AG04449 (cell line): Measurements from ENCODE around the gene COMMD9.
"Not testable (repeated sequence)": the region's sequence is repeated elsewhere in the genome, so short reads cannot be mapped to it uniquely, and the experiment has no call there.

Experiments used
- CTCF ChIA-PET: fragments of 350-600 bp; formaldehyde crosslinking; extraction: SDS; loops from one replicate; lab custom pipeline; 2021; ENCODE audit warnings: antibody characterized with exemption; lab: Yijun Ruan, JAX
- POLR2A ChIA-PET: fragments of 400-600, 350-600 bp; formaldehyde crosslinking; extraction: SDS; loops from one replicate; lab custom pipeline; 2020; ENCODE audit warnings: antibody characterized with exemption, inconsistent platforms; lab: Yijun Ruan, JAX
- DNase-seq: peaks from one replicate; pipeline ENCODE4 v3.0.0-alpha.2; 2010; ENCODE audit warnings: low read depth, low spot score
- H3K4me3 ChIP-seq: 2 replicates; pipeline ENCODE4 v1.5.1; 2011; ENCODE audit warnings: low read depth, mild to moderate bottlenecking, control low read depth, low read length
- CTCF ChIP-seq: IDR thresholded peaks from one replicate; pipeline ENCODE4 v1.5.1; 2011; ENCODE audit warnings: mild to moderate bottlenecking, moderate library complexity, low read length, control low read depth, inconsistent platforms; ENCODE audit not compliant: insufficient read depth; ENCODE audit errors: missing control alignments

Gene COMMD9

GRCh38 chr11:36326524-36327419, 37.5 kb upstream of the COMMD9 start:
- CTCF ChIA-PET, result no interaction called here
- H3K4me3 ChIP-seq, result no peak overlapping the region
- DNase-seq, result no peak
- no peak for TF ChIP-seq CTCF
- POLR2A ChIA-PET, result no interaction called here

- H3K4me3 ChIP-seq, POLR2A ChIA-PET, DNase-seq, CTCF ChIA-PET: not testable (repeated sequence)
Observed at GRCh38 chr11:36325403-36325802, 36.2 kb upstream of the COMMD9 start.

GRCh38 chr11:36324956-36325355, 35.7 kb upstream of the COMMD9 start:
- CTCF ChIA-PET, POLR2A ChIA-PET, DNase-seq, H3K4me3 ChIP-seq: not testable (repeated sequence)

GRCh38 chr11:36317992-36318391, 28.8 kb upstream of the COMMD9 start:
- TF ChIP-seq CTCF, result no peak
- DNase-seq, result no peak
- H3K4me3 ChIP-seq, result no peak overlapping the region
- ChIA-PET POLR2A (no interaction called here), CTCF (interaction anchor here (0.7 to 1.5 kb wide), 3 partner anchors 11 to 18 kb away, joined by 3 to 4 read pairs (median 3); no protein-coding TSS in a partner anchor)

- ChIA-PET POLR2A (no interaction called here), CTCF (interaction anchor here (2.6 kb wide), 1 partner anchor 12 kb away, joined by 6 read pairs; no protein-coding TSS in a partner anchor)
- no peak overlapping the region for H3K4me3 ChIP-seq
- no peak for DNase-seq
- no peak for TF ChIP-seq CTCF
Observed at GRCh38 chr11:36316049-36316448, 26.8 kb upstream of the COMMD9 start.

- CTCF ChIA-PET, result interaction anchor here (2.6 to 8.0 kb wide), 2 partner anchors 11 to 160 kb away, joined by 6 to 170 read pairs; no protein-coding TSS in a partner anchor
- no peak overlapping the region for H3K4me3 ChIP-seq
- no peak for DNase-seq
- POLR2A ChIA-PET, result no interaction called here
- TF ChIP-seq CTCF, result no peak
Observed at GRCh38 chr11:36314434-36314767, 25.2 kb upstream of the COMMD9 start.

GRCh38 chr11:36313750-36314433, 24.7 kb upstream of the COMMD9 start:
- TF ChIP-seq CTCF, result no peak
- POLR2A ChIA-PET, result no interaction called here
- CTCF ChIA-PET, result interaction anchor here (2.6 to 8.0 kb wide), 2 partner anchors 10 to 160 kb away, joined by 6 to 170 read pairs; no protein-coding TSS in a partner anchor
- no peak for DNase-seq
- H3K4me3 ChIP-seq, result no peak overlapping the region
